UCSD-AML1 (cell line): Measurements from ENCODE around the gene WSB1.
A peak's percentile ranks its signal among the peaks of the same experiment; 100 is the strongest.

Source experiments
- DNase-seq: peaks from one replicate; lab custom pipeline; 2025; ENCODE audit not compliant: unreplicated experiment; lab: John Stamatoyannopoulos, UW

The WSB1 gene

DNA sequence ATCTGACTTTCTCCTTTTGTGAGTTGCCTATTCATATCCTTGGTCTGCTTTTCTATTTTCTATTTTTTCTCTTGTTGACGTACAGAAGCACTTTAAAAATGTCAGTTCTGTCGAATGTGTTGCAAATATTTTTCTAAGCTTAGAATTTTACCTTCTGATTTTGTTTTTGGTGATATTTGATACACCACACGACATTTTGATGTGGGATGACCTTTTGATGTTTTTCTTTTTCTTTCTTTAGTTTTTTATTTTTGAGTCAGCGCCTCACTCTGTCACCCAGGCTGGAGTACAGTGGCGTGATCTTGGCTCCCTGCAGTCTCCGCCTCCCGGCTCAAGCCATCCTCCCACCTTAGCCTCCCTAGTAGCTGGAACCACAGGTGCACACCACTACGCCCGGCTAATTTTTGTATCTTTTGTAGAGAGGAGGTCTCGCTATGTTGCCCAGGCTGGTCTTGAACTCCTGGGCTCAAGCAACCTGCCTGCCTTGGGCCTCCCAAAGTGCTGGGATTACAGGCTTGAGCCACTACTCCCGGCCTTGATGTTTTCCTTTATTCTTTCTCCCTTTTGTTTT lies 39.6 kb downstream of the WSB1 start:
- DNase-seq, result no peak

GRCh38 chr17:27336184-27336583 lies 42.3 kb downstream of the WSB1 start:
- peak; percentile 28 for DNase-seq

GRCh38 chr17:27338536-27338985 lies 44.6 kb downstream of the WSB1 start:
- no peak for DNase-seq

GRCh38 chr17:27339198-27339835 lies 45.4 kb downstream of the WSB1 start:
- no peak for DNase-seq

DNA sequence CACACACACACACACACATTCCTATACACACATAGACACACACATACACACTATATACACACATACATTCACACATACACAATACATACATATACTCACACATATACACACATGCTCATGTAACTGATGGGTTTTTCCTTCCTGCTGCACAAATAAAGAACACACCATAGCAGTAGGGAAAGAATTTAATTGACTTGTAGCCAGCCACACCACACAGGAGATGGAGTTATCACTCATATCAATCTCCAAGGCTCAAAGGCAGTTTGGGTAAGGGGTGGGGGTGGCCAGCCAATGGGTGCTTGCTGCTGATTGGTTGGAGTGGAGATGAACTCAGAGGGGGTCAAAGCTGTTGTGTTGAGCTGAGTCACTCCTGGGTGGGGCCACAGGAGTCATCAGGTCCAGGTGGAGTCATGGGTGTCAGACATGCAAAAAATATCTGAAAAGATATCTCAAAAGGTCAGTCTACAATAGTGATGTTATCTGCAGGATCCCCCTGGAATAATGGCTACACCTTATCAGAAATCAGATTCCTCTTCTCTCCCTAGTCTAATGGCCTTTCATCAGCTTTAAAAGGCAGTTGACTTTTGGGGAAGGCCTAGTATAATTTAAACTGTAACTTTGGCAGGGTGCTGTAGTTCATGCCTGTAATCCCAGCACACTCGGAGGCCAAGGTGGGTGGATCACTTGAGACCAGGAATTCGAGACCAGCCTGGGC lies 46.1 kb downstream of the WSB1 start:
- DNase-seq, result no peak

DNA sequence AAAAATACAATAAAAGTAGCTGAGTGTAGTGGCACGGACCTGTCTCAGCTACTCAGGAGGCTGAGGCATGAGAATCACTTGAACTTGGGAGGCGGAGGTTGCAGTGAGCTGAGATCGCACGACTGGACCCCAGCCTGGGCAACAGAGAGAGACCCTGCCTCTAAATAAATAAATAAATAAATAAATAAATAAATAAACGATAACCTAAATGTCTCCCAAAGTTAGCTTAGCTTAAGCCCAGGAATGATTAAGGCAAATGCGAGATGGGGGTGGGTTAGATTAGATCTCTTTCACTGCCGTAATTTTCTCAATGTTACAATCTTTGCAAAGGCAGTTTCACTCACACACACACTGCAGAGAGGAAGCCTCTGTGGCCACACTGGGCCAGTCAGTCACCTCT lies 46.7 kb downstream of the WSB1 start:
- DNase-seq, result no peak

- DNase-seq, result peak; percentile 60
These were observed 47.1 kb downstream of the WSB1 start for GRCh38 chr17:27341041-27341471.

GRCh38 chr17:27342059-27342458 lies 48.1 kb downstream of the WSB1 start:
- DNase-seq, result no peak

DNA sequence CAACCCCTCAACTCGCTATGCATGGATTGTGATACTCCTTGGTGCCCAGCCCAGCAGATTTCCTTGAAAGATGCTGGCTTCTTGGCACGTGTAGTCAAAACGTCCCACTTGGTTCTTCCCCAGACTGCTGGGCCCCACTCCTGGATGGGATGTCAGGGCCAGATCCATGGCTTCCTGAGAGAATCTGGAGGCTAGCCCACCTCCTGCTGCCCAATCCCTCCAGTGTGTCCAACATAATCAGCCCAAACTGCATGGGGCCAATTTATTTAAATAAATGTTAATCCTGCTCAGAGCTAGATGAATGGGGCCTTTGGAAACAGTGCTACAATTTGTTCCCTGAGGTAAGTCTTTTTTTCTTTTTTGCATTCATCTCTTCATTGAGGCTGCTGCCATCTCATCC lies 49.4 kb downstream of the WSB1 start:
- DNase-seq, result no peak

DNA sequence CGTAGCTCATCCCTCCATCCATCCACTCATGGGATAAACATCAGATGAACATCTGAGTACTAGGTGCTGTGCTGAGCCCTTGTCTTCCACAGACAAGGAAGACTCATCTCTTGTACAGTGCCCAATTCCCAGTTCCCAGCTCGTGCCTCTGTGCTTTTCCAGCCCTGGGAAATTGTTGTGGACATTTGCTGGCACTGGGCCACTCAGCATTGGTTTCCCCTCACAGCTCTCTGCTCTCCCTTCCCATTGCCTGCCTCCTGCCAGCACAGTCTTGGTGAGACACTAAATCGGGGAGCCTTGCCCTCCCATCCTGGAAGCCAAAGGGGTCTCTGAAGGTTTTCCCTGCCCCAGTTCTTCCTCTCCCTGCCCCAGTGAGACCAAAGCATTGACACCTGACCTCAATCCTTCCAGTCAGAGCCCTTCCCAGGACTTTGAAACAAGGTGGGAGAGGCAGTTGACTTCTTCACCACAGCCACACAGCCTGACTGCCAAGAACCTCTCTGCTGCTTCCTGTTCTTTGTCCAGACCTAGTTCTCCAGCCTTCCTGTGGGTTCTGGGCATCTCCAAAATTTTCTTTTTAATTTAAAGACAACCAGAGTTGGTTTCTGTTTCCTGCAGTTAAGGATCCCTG lies 50.2 kb downstream of the WSB1 start:
- peak; percentile 62 for DNase-seq

DNA sequence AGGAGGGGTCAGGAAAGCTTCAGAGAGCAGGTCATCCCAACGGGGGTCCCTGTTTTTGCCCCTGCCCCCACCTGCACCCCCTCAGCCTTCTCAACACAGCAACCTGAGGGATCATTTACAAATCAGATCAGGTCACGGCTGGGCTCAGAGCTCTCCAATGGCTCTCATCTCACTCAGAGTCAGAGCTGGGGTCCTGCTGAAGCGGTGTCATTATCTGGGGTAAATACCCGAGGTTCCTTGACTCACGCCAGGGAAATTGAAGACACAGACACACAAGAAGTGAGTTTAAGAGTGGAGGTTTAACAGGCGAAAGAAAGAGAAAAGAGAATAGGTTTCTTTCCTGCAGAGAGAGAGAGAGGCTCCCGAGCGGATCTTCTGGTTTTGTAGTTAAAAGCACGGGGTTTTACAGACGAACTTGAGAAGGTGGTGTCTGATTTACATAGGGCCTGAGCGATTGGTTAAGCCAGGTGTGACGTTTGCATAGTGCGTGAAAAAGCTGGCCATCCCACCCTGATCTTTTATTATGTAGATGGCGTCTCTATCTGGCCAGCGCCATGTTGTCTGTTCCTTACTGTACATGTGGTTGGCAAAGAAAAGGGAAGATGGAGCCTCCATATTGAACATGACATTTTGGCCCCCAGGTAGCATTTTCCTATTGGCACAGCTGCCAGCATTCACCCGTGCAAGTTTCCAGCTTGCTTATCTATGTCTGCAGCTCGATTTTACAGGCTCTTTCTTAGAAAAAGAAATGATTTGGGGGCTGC lies 51.4 kb downstream of the WSB1 start:
- no peak for DNase-seq

- no peak for DNase-seq
These were observed 52.5 kb downstream of the WSB1 start for GRCh38 chr17:27346228-27346899.

GRCh38 chr17:27348196-27348595 lies 54.3 kb downstream of the WSB1 start:
- no peak for DNase-seq

- DNase-seq, result no peak
These were observed 55.7 kb downstream of the WSB1 start for GRCh38 chr17:27349540-27350021.

DNA sequence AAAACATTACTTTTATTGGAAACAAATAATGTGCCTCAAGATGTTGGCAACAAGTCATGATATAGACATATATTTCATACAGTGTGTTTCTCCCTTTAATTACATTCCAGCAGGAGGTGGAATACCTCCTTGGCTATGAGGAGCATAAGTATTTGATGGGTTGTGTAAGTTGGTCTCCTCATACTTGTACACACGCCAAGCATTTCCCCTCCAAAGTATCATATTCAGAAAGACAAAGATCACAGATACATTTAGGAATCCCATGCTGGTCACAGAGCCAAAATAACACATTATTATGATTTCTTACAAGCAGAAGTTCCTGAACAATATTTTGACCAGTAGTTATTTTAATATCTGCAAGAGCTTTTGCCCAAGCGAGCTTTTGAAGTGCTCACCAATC lies 57.8 kb downstream of the WSB1 start:
- DNase-seq, result no peak

DNA sequence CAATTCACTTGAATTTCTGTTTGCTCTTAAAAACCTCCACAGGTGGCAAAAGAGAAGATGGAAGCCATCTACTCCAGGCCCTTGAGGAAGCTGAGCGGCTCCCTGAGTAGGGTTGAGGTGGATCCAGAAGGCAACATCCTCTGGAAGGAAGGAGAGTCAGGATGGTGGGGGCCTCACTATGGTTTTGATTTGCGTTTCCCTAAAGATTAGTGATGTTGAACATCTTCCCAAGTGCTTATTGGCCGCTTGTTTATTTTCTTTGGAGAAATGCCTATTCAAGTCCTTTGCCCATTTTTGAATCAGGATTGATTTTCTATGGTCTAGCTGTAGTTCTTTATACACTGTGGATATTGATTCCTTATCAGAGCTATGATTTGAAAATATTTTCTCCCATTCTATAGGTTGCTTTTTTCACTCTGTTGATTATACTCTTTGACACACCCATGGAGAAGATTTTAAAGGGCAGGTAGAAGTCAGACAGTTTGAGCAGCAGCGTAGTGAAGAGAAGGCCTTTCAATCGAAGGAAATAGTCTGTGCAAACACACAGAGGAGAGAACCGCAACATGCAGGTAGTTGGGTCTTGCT lies 58.6 kb downstream of the WSB1 start:
- no peak for DNase-seq

- no peak for DNase-seq
These were observed 59.1 kb downstream of the WSB1 start for GRCh38 chr17:27353033-27353460.

- DNase-seq, result peak; percentile 95
These were observed 59.6 kb downstream of the WSB1 start for GRCh38 chr17:27353461-27354050.

DNA sequence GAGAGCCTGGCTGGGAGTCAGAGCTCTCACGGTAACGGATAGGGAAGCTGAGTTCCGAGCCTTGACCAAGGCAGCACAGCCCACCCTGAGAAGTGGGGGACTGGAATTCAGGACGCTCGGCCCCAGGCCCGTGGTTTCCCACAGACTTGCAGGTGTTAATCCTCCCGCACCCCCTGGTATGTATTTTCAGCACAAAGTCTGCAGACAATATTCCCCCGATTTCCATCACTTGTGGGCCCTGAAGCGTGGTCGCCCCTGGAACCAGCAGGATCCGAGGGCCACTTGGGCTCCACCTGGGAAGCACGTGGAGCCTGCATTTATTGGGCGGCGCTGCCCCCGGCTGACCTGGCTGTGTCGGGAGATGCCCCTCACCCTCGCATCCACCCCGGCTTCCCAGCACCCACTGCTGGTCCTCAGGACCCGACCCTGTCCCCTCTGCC lies 60.2 kb downstream of the WSB1 start:
- DNase-seq, result no peak
